Amygdala (tissue), 56 donors: ENCODE data around the gene MED17.
A peak's percentile ranks its signal among the peaks of the same experiment; 100 is the strongest.

Experiments
- DNase-seq, 56 donors: peaks; one replicate each; lab custom pipeline; 2025; lab: John Stamatoyannopoulos, UW

The MED17 gene

GRCh38 chr11:93845181-93846092 is 61.4 kb downstream of the MED17 start:
- DNase-seq = no peak

DNA sequence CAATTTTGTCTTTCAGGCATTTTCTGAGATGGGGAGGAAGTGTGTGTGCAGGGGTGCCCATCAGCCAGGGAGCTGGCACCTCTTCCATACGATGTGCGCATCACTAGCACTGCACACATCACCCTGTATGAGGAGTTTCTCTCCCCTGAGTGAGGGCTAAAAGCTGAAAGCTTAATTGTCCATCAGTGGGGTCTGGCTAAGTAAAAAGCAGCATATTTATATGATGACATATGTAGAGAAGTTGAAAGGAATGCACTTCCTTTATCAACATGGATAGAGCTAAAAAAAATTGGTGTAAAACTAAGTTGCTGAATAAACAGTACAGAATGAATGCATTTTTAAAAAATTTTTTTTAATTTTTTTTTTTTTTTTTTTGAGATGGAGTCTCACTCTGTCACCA is 62.3 kb downstream of the MED17 start:
- no peak for DNase-seq

DNA sequence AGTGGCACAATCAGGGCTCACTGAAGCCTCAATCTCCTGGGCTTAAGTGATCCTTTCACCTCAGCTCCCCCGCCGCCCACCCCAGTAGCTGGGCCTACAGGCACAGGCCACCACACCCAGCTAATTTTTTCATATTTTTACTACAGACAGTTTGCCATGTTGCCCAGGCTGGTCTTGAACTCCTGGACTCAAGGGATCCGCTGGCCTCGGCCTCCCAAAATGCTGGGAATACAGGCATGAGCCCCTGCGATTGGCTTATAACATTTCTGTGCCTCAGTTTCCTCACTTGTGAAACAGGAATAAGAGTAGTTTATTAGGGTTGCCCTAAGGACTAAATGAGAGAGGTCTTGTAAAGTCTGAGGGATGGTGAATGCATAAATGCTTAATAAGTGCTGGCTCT is 65.1 kb downstream of the MED17 start:
- DNase-seq = no peak

GRCh38 chr11:93849751-93850593 is 65.9 kb downstream of the MED17 start:
- peak in 5 of 56 donors; percentile 4 to 48 (median 12) for DNase-seq

DNA sequence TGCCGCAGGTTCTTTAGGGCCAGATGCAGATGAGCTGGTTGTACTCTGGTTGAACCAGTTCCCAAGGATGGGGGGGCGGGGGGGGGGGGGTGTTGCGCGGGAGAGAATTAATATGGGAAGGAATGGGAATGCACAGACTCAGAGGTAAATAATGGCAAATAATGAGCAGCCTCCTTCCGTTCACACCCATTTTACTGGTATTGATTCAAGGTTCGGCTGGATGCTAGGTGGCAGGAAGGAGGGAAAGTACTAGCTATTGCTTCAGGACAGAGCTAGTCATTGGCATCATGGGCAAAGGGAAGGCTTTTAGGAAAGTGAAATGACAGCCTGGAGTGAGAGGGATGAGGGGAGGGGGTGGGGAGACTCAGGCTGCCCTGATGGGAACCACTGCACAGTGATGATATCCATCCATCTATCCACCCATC is 66.5 kb downstream of the MED17 start, which contains the start of gene VSTM5:
TSS of gene VSTM5 (minus strand) at position 25 of the 425 bp plus-strand sequence. CDS start 116 bp downstream, outside the sequence.
- no peak for DNase-seq

DNA sequence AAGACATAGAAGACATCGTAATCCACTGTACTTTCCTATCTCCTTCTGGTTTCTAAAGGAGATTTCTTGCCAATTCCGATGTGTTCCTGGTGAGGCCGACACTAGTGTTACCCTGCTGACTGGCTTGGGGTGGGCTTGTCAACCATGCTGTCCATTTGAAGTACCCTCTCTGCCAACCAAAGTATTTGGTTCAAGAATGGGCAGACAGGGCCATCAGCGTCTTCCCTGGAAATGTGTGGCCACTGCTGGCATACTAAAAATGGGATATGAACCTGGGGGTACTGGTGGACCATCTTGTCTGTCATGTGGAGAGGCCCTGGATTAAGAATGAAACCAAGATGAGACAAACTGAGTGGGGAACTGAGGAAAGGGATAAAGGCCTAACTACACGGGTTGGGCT is 68.2 kb downstream of the MED17 start:
- no peak for DNase-seq

DNA sequence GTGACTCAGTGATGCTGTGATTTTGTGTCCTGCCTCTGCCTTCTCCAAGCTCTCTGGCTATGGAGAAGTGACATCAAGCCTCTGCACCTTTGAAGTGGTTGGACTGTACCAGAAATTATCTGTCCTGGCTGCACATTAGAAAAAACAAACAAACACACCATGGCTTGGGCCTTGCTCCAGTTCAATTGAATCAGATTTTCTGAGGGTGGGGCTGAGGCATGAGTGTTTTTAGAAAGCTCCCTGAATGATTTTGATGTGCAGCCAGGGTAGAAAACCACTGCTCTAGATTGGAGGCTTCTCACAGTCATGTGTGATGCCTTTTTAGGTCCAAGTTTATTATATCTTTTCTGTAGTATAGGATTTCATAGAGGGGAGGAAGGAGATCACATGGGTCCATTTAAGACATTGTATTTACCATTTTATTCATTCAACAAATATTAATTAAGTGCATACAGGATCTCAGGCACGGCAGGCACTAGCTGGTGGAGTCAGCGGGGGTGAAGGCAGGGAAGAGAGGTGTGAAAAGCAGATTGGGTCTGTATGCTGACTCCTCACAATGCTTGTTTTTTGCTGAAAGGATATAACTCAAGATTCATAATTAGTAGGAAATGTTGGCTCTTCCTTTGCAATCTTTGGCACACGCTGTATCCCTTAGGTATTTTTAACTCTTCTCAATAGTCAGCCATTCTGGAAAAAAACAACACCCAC is 73.5 kb downstream of the MED17 start:
- DNase-seq = peak in 10 of 56 donors; percentile 7 to 42 (median 20)

- no peak for DNase-seq
Observed at GRCh38 chr11:93858121-93858775, 74.2 kb downstream of the MED17 start.

DNA sequence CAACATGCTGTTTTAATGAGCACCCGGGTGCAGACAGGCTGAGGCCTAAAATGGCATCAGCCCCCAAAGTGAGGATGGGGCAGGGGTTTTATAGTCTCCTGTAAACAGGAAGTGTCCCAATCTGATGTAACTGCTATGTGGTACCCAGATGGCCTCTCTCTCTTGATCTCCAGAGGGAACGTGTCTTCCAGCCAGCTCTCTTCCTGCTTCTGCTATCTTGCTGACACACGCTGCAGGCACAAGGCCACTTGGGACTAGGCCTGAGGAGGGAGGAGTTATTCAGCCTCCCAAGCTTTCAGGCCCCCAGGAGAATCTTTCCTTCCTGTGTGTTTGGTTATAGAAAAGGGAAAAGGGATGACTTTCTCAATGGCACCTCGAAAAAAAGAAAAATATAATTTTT is 77.7 kb downstream of the MED17 start:
- no peak for DNase-seq
